Measurements from ENCODE around the gene SYT2. TPM values are rescaled to one million over a fixed set of nuclear protein-coding genes. Genes with fewer than 3 reads are reported as not detected.

Gene SYT2
- total and polyA plus RNA-seq, 9 of the 15 experiments (the other 6 are each of a cell fraction or from before 2014, with no cell fraction given): not detected

- POLR2A ChIA-PET: interaction anchor here (0.7 kb wide), 1 partner anchor 64 kb away, joined by 4 read pairs; no protein-coding TSS in a partner anchor
- Histone ChIP-seq H3K4me1 (replicated peaks in 1 of 2; ENCODE audit: control insufficient read depth in 2 of 2, insufficient read depth in 2 of 2, low read length in 2 of 2) (no peaks in the 10 kb centered on the region), H2AFZ (ENCODE audit: low read depth, low read length) (no peak overlapping the region), H3K36me3 (ENCODE audit: control insufficient read depth, insufficient read depth, low read length) (no peaks in the 10 kb centered on the region), H3K27ac (ENCODE audit: extremely low read depth, low read depth, low read length) (no peak overlapping the region), H3K9ac (ENCODE audit: insufficient read depth in 1 of 2, low read depth in 2 of 2, low read length in 2 of 2) (no peak overlapping the region), H3K9me3 (replicated peaks; ENCODE audit: control insufficient read depth, insufficient read depth, low read depth, low read length) (no peaks in the 10 kb centered on the region), H3K4me3 (no peak overlapping the region), H3K79me2 (ENCODE audit: control insufficient read depth, insufficient read depth, low read length) (no peaks in the 10 kb centered on the region), H3K9me1 (ENCODE audit: control insufficient read depth, insufficient read depth, low read length) (no peaks in the 10 kb centered on the region), H4K20me1 (replicated peaks; ENCODE audit: control insufficient read depth, insufficient read depth, low read length) (peaks cover 27% of the 10 kb centered on the region), H3K27me3 (ENCODE audit: control insufficient read depth in 2 of 2, insufficient read depth in 2 of 2, low read length in 2 of 2) (peaks cover 25 to 78% of the 10 kb centered on the region in 2 experiments; a peak in 4 of 5 replicates), H3K4me2 (ENCODE audit: insufficient read depth, low read length) (no peak overlapping the region)
- CTCF ChIA-PET (ENCODE audit: low intra/inter-chr PET ratio): no interaction called here
- in situ Hi-C loops (cut with MboI): no loop called here
- intact Hi-C loops (cut with micrococcal nuclease): loop anchor here (5.0 kb wide), 1 partner anchor 36 kb away; no protein-coding TSS in a partner anchor
- peak; percentile 84 for FAIRE-seq
- WGBS (ENCODE audit: insufficient coverage, low coverage, missing lambda C conversion rate): 2% methylated on average over 10 of the region's 10 CpGs
- BruUV-seq (replicated peaks): no TSS peak
- peak; percentile 39 to 54 (median 50) for DNase-seq (ENCODE audit: extremely low read depth in 1 of 4, low spot score in 3 of 4)
- peak; percentile 83 for ATAC-seq
- no peak for TF ChIP-seq ZNF280B (CRISPR knock-in tag; IDR thresholded peaks at IDR 0.05)
- TF ChIP-seq ZNF121 (CRISPR knock-in tag; conservative IDR thresholded peaks at IDR 0.05): no peak
- TF ChIP-seq CBX8 (IDR thresholded peaks at IDR 0.05; ENCODE audit: borderline replicate concordance, extremely low read depth, low read depth, low read length, poor library complexity, severe bottlenecking): no peak
- no peak for TF ChIP-seq ZNF224 (CRISPR knock-in tag; IDR thresholded peaks at IDR 0.05)
- 0 out of 2 replicates have a peak, but pooled peaks have one; percentile 13 for TF ChIP-seq BHLHE40 (IDR thresholded peaks at IDR 0.05; ENCODE audit: low read length)
- TF ChIP-seq REST (IDR thresholded peaks at IDR 0.05; ENCODE audit: borderline replicate concordance): peak; percentile 51
- TF ChIP-seq REST (CRISPR knock-in tag; IDR thresholded peaks at IDR 0.05; ENCODE audit: low read depth): no peak
- TF ChIP-seq RAD21 (CRISPR knock-in tag; conservative IDR thresholded peaks at IDR 0.05 in 1 of 2, IDR thresholded peaks at IDR 0.05 in 1 of 2): peak; percentile 40 to 70
- TF ChIP-seq MAZ (CRISPR knock-in tag; conservative IDR thresholded peaks at IDR 0.05 in 1 of 2, IDR thresholded peaks at IDR 0.05 in 1 of 2): no peak
- peak; percentile 18; the same call in 1 of the 2 replicates for TF ChIP-seq CBFB (CRISPR knock-in tag; IDR thresholded peaks at IDR 0.05)
- no peak for TF ChIP-seq POLR3A (IDR thresholded peaks at IDR 0.05; ENCODE audit: borderline replicate concordance, extremely low read depth, insufficient read depth, insufficient read length)
- TF ChIP-seq MECOM (CRISPR knock-in tag; IDR thresholded peaks at IDR 0.05): no peak
- no peak for TF ChIP-seq HCFC1 (IDR thresholded peaks at IDR 0.05; ENCODE audit: low read depth, low read length)
These were observed 54.2 kb downstream of the SYT2 start for GRCh38 chr1:202656057-202656456.
